Right ventricle myocardium superior (tissue), 1 donor: ENCODE measurements around the gene ARMCX4. TPM values are rescaled to one million over a fixed set of nuclear protein-coding genes. Genes with fewer than 3 reads are reported as not detected.
"Not testable (repeated sequence)": the region's sequence is repeated elsewhere in the genome, so short reads cannot be mapped to it uniquely, and the experiment has no call there.

Experiments used
- ATAC-seq: fragments of 200-7000 bp; cut with Tn5 transposase; one replicate; pipeline ENCODE4 v1.9.1; 2020; ENCODE audit warnings: mild to moderate bottlenecking; ENCODE audit not compliant: poor library complexity
- DNase-seq: peaks from one replicate; pipeline ENCODE4 v3.0.0-alpha.2; 2020
- intact Hi-C: fragments of 100-400 bp; cut with DNase I; formaldehyde crosslinking; loops from one replicate; pipeline ENCODE4 v1.11.2; 2022
- long read RNA-seq: library from polyadenylated mRNA; unstranded; transcript quantifications from one replicate; pipeline ENCODE4 v2.0.0, GENCODE V29; 2021
- total RNA-seq: library from RNA; stranded (reverse); fragmentation: NEBNext Ultra II Directional; extraction: Animal tissue kit (Norgen Biotek cat#: 25700); gene quantifications from one replicate; pipeline ENCODE4 v1.2.1, GENCODE V29; 2021
- donor health status: DM: no; HTN: yes; CAD: no; lungs with severe emphysema.

Gene ARMCX4
- 4.6 TPM for total RNA-seq
- long read RNA-seq, partial matches to known transcripts: 0 of 3 reads
- long read RNA-seq, other reads (novel, unspliced or antisense): 2 of 3 reads

DNA sequence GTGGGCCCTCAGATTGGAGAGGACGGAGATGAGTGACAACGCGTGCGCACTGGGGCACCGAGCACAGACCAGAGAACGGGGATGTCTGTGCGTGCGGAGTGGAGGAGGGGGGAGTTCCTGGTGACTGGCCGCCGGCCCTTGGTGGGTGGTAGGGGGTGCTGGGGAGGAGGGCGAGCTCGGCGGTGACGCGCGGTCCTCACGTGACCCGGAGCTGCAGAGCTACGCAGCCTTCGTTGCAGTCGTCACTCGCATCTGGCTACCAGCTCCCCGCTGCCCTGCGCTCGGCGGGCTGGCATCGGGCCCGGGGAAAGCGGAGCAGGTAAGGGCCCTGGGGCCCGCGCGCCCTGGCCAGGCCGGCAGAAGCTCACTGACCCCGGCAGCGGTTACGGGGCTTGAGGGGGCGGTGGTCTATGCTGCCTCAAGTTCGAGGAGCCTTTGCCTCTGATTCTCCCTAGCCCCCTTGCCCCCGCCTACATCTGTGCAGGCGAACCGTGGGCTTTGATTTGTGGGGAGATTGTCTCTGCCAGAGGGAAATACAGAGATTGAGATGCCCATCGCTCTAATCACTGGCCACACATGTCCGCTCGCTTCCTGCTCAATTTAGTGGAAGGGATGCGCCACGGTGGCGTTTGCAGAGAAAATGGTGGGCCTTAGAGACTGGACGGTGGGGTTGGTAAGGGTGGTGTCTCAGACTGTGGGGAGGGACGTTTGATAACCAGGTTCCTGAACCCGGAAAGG, at the start of gene ARMCX4:
ARMCX4 (plus strand) TSS at position 245 of the 738 bp plus-strand sequence. CDS start 3,134 bp downstream, outside the sequence.
- peak; percentile 60 for DNase-seq
- intact Hi-C loops: no loop called here
- peak; percentile 78 for ATAC-seq

DNA sequence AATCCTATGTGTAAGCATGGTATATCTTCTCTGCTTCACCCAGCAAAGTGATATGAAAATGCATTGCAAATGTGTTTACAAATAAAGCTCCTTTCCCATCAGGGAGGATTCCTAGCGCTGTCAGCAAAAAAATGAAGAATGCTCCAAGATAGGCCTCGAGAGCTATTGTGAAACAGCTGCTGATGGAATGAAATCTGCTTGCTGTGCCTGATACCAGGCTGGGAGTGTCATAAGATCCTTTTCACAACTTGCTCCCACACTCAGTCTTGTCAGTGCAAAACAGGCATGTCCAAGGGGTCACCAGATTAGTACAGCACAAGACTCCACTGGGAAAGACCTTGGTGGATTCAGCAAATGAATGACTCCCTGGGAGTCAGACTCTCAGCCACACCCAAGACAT, 43.2 kb upstream of the ARMCX4 start:
- intact Hi-C loops: no loop called here
- DNase-seq: no peak
- peak; percentile 25 for ATAC-seq

DNA sequence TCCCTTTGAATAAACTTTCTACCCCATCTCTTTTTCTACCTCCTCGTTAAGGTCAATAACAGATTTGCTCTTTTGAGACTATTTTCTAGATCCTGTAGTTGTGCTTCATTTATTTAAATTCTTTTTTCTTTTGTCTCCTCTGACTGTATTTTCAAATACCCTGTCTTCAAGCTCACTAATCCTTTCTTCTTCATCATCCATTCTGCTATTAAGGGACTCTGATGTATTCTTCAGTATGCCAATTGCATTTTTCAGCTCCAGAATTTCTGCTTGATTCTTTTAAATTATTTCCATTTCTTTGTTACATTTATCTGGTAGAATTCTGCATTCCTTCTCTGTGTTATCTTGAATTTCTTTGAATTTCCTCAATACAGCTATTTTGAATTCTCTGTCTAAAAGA, 36.0 kb upstream of the ARMCX4 start:
- intact Hi-C loops: no loop called here
- no peak for DNase-seq
- ATAC-seq: no peak

DNA sequence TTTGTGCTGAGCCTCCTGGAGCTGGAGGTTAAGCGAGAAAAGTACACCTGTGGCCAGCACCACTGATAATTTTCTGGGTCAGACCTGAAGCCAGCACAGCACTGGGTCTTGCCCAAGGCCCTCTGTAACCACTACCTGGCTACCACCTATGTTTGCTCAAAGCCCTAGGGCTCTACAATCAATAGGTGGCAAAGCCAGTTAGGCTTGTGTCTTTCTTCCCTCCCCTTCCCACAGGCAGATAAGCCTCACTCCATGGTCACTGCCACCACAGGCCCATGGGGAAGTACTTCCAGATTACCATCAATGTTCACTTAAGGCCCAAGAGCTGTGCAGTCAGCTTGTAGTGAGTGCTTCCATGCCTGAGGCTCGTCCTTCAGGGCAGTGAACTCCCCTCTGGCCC, 35.2 kb upstream of the ARMCX4 start:
- intact Hi-C loops: no loop called here
- DNase-seq: no peak

DNA sequence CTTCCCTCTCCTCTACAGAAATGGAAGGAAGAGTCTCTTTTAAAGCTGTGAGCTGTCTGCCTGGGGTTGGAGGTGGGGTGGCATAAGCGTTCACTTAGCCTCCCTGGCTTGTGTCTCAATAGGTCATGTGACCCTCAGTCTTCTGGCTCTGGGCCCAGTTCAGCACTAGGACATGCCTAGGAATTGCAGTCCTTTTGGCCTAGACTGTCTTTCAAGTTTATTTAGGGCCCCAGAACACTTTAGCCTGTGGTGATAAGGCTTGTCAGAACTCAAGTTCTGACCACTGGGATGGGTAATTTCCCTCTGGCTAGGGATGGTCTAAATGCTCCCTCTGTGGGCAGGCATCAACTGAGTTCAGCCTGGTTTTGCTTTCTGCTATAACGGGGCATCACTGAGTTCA, 34.3 kb upstream of the ARMCX4 start:
- DNase-seq (peak; percentile 67), ATAC-seq (peak; percentile 90)
- intact Hi-C loops: no loop called here

More for the DNA sequence above, 35.2 kb upstream of the ARMCX4 start:
- ATAC-seq: no peak

DNA sequence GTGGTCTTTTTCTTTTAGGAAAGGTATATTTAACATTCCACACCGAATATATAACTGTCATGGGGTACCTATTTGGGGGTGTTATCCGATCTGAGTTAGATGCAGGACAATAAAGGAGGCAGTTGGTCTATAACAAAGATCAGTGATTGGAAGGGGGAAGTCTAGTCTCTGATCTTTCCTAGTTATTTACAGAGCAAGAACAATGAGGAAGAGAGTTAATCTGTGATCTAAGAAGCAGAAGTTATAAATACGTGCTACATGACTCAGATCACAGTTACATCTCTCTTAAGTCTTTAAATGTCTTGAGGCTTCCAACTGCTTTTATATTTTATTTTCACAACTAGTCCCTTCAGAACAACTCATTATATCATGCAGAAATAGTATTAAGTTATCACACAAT, 33.2 kb upstream of the ARMCX4 start:
- intact Hi-C loops: no loop called here
- ATAC-seq: no peak
- DNase-seq: no peak

DNA sequence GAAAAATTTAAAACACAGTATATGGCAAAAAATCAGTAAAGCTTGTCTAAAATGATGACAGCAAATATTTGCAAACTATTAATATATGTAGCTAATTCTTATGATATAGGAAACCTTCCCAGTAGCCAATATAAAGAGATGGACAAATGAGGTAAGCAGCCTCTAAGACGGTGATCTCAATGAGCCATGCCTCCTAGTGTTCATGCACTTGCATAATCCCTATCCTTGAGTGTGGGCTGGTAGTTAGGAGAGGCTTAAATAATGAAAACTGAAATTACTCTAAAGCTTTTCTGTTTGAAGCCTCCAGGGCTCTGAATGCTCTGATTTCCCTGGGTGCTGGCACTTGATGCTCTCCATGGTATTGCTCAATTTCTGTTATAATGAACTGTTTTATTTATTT, 24.6 kb upstream of the ARMCX4 start:
- intact Hi-C loops: no loop called here
- ATAC-seq: no peak
- no peak for DNase-seq

DNA sequence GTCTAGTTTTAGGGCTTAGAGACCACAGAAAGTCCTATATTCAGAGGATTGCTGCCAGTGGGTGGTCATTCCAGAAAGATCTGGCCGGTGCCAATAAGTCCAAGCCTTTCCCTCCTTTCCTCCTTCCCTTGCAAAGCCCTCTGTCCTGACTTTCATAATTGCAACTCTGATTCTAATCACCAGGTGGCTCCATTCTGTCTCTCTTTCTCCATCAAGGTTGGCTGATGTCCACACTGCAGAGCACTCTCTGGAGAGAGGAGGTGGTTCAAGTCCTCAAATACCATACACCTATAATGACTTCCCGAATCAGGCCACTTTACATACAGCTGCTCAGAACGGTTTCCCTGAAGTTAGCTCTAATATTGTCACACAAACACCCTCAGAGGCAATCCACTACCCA, 22.4 kb upstream of the ARMCX4 start:
- intact Hi-C loops: no loop called here
- DNase-seq (no peak), ATAC-seq (no peak)

DNA sequence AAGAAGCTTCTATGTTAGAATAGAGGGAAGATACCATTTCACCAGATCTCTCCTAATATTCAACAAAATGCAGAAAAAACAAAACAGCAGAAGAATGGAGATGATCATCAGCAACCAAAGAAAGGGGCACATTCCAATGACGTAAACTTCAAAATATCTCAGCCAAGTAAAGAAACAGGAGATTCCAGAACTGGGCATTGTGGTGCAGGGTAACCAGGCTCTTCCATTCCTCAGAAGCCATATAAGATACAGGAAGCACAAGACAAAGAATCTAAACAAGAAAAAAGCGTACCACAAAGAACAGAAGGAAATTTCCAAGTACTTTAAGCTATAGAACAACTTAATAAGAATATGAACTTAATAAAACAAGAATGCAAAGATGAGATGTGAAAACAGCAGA, 6.9 kb upstream of the ARMCX4 start:
- intact Hi-C loops: no loop called here
- DNase-seq: no peak
- ATAC-seq: no peak

DNA sequence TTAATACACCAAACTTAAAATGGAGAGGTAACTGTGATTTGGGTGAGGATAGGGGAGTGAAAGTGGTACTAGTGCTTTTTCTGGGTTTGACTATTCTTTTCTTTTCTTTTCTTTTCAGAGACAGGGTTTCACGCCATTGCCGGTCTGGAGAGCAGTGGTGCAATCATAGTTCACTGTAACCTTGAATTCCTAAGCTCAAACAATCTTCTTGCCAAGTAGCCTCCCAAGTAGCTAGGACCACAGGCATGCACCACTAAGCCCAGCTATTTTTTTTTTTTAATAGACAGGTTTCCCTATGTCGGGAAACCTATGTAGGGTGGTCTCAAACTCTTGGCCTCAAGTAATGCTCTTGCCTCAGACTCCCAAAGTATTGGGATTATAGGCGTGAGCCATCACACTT, 3.0 kb upstream of the ARMCX4 start:
- ATAC-seq (no peak), DNase-seq (no peak)
- intact Hi-C loops: no loop called here

DNA sequence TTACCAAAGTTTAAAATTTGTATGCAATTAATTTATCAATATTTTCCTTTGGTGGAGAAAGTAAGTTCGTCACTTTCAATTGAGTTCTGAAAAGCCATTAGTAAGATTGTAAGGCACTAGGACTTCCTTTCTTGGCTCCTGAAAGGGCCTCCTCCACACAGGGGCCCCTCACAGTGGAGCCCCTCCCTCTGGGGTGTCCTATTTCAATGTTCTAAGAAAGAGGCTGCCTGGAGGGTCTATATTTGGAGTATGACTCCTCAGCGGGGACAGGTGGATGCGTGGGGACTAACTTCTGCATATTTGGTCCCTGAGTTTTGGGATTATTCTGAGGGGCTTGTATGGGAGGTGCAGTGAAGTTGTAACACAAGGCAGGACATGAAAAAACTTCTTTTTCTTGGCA, 1.6 kb upstream of the ARMCX4 start:
- intact Hi-C loops: no loop called here
- ATAC-seq (no peak), DNase-seq (no peak)

DNA sequence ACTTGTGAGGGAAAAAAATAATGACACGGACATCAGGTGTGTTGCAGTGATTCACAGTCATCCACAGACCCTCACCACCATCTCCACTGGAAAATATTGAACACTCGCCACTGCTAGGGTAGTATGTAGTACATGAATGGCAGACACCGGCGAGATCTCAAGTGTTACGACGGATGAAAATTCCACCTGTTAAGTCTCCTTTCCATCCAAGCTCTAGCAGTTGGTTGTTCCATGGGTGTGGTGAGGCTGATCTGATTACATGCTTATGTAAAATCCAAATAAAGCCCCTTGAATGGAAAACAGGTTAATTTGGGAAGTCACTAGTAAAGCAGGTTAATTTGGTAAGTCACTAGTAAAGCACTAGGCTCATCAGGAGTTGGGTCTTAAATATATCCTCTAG, 1.1 kb upstream of the ARMCX4 start:
- intact Hi-C loops: no loop called here
- DNase-seq (no peak), ATAC-seq (no peak)

DNA sequence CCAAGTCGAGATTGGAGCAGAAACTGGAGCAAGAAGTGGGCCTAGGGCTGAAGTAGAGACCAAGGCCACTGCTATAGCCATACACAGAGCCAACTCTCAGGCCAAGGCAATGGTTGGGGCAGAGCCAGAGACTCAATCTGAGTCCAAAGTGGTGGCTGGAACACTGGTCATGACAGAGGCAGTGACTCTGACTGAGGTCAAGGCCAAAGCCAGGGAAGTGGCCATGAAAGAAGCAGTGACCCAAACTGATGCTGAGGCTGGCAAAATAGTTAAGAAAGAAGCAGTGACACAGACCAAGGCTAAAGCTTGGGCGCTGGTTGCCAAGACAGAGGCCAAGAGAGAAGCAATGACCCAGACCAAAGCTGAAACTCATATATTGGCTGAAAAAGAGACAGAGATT, 3.5 kb downstream of the ARMCX4 start:
- DNase-seq (no peak), ATAC-seq (no peak)
- intact Hi-C loops: no loop called here

DNA sequence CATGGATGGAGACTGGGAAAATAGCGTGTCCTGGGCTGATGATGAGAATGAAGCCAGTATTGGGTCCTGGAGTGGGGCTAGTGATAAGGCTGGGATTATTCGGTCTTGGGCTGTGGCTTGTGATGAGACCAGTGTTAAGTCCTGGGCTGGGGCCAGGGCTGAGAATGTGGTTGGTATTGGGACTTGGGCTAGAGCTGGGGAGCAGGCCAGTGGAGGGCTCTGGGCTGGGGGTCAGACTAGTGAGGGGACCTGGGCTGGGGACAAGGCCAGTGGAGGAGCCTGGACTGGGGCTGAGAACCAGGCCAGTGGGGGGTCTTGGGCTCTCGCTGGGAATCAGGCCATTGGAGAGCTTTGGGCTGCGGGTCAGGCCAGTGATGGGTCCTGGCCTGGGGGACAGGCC, 6.7 kb downstream of the ARMCX4 start:
- ATAC-seq: no peak
- intact Hi-C loops: no loop called here

DNA sequence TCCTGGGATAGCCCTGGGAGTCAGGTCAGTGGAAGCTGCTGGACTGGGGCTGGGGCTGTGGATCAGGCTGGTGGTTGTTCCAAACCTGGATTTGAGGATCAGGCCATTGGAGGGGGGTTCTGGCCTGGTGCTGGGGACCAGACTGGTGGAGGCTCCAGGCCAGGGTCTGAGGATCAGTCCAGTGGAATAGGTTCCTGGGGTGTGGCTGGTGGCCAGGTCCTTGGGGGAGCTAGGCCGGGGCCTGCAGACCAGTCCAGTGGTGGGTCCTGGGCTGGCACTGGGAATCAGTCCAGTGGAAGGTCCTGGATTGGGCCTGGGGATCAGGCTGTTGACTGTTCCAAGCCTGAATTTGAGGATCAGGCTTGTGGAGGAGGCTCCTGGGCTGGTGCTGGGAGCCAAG, 8.0 kb downstream of the ARMCX4 start:
- ATAC-seq (no peak), DNase-seq (no peak)
- intact Hi-C loops: no loop called here

More for the DNA sequence above, 6.7 kb downstream of the ARMCX4 start:
- DNase-seq: no peak

DNA sequence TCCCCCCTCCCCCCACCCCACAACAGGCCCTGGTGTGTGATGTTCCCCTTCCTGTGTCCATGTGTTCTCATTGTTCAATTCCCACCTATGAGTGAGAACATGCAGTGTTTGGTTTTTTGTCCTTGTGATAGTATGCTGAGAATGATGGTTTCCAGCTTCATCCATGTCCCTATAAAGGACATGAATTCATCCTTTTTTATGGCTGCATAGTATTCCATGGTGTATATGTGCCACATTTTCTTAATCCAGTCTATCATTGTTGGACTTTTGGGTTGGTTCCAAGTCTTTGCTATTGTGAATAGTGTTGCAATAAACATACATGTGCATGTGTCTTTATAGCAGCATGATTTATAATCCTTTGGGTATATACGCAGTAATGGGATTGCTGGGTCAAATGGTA, 17.7 kb downstream of the ARMCX4 start:
- ATAC-seq, DNase-seq, intact Hi-C loops: not testable (repeated sequence)

DNA sequence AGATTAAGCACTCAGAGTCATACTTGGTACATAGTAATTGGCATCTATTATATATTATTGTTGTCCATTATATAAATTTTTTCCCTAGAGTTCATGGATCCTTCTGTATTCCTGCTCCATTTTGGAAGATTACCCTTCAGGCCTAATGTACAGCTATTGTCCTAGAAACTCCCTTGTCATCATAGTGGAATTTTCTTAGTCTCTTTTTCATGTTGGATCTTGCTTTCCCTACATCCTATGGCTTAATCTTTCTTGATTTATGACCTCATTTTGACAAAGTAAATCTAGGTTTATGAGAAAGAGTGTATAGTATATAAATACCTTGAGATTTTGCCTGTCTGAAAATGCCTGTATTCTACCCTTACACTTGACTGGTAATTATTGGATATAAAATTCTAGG, 22.1 kb downstream of the ARMCX4 start:
- intact Hi-C loops: no loop called here
- DNase-seq (no peak), ATAC-seq (no peak)

DNA sequence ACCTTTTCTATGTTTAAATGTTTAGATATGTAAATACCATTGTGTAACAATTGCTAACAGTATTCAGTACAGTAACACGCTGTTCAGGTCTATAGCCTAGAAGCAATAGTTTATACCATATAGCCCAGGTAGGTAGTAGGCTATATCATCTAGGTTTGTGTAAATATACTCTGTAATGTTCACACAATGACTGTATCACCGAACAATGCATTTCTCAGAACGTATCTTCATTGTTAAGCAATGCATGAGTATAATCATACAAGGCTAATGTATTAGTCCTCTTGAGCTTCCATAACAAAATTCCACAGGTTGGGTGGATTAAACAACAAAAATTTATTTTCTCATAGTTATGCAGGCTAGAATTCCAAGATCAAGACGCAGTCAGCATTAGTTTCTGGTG, 22.7 kb downstream of the ARMCX4 start:
- DNase-seq (no peak), ATAC-seq (no peak)
- intact Hi-C loops: no loop called here

DNA sequence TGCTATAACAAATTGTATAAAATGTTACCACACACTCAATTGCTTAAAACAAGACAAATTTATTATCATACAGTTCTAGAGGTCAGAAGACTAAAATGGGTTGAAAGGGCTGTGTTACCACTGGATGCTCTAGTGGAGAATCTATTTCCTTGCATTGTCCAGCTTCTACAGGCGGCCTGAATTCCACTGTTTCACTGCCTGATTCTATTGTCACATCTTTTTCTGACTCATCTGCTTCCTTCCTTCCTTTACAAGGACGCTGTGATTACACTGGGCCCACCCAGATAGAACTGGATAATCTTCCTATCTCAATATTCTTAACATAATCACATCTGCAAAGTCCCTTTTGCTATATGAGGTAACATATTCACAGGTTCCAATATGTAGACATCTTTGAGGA, 45.7 kb downstream of the ARMCX4 start:
- DNase-seq (no peak), ATAC-seq (no peak)
- intact Hi-C loops: no loop called here
